Measurements from ENCODE around the gene PTGES. TPM values are rescaled to one million over a fixed set of nuclear protein-coding genes. Genes with fewer than 3 reads are reported as not detected.

Gene PTGES
- total and polyA plus RNA-seq, 2 experiments from 2014 or later, result 2.8 to 3.6 TPM

GRCh38 chr9:129759804-129760502 is 7.1 kb upstream of the PTGES start:
- no peaks in the 10 kb centered on the region for H3K79me2 ChIP-seq (replicated peaks; ENCODE audit: insufficient read depth)
- no peak overlapping the region for H3K27ac ChIP-seq (ENCODE audit: low read depth)
- H3K4me3 ChIP-seq, result no peak overlapping the region
- Mint-ChIP-seq H3K27me3 (ENCODE audit: insufficient read depth, low read depth, poor library complexity) (peaks cover 5% of the 10 kb centered on the region), H3K4me1 (peaks cover 6% of the 10 kb centered on the region; the same call in 2 of the 3 replicates), H3K9me3 (no peaks in the 10 kb centered on the region), H3K27ac (no peak overlapping the region), H3K4me3 (no peak overlapping the region), H3K36me3 (ENCODE audit: low read depth) (no peaks in the 10 kb centered on the region)
- H3K27me3 ChIP-seq (ENCODE audit: insufficient read depth), result no peaks in the 10 kb centered on the region
- no peaks in the 10 kb centered on the region for H3F3A ChIP-seq (replicated peaks; ENCODE audit: low read depth)
- no peaks in the 10 kb centered on the region for H3K4me1 ChIP-seq (ENCODE audit: insufficient read depth)
- H2AFZ ChIP-seq, result no peak overlapping the region
- no peaks in the 10 kb centered on the region for H3K9me2 ChIP-seq (ENCODE audit: insufficient read depth)
- no peak overlapping the region for H3K4me2 ChIP-seq
- TF ChIP-seq STAT1 (IDR thresholded peaks at IDR 0.05; ENCODE audit: unreplicated experiment) (no peak), NANOG (IDR thresholded peaks at IDR 0.05; ENCODE audit: borderline replicate concordance) (no peak), ZNF331 (CRISPR knock-in tag; IDR thresholded peaks at IDR 0.05; ENCODE audit: low read depth) (no peak), ETS1 (IDR thresholded peaks at IDR 0.05) (no peak), ZNF114 (CRISPR knock-in tag; IDR thresholded peaks at IDR 0.05) (no peak), EZH2 (IDR thresholded peaks at IDR 0.05; ENCODE audit: low read depth, unreplicated experiment) (no peak), EZH2phosphoT487 (IDR thresholded peaks at IDR 0.05; ENCODE audit: unreplicated experiment) (no peak), REST (IDR thresholded peaks at IDR 0.05; ENCODE audit: unreplicated experiment) (no peak), JUNB (IDR thresholded peaks at IDR 0.05; ENCODE audit: unreplicated experiment) (no peak), CREB1 (CRISPR knock-in tag; IDR thresholded peaks at IDR 0.05; ENCODE audit: low read depth) (no peak), POLR2AphosphoS5 (IDR thresholded peaks at IDR 0.05; ENCODE audit: low read depth) (no peak)
- TF ChIP-seq, protein P1, sequence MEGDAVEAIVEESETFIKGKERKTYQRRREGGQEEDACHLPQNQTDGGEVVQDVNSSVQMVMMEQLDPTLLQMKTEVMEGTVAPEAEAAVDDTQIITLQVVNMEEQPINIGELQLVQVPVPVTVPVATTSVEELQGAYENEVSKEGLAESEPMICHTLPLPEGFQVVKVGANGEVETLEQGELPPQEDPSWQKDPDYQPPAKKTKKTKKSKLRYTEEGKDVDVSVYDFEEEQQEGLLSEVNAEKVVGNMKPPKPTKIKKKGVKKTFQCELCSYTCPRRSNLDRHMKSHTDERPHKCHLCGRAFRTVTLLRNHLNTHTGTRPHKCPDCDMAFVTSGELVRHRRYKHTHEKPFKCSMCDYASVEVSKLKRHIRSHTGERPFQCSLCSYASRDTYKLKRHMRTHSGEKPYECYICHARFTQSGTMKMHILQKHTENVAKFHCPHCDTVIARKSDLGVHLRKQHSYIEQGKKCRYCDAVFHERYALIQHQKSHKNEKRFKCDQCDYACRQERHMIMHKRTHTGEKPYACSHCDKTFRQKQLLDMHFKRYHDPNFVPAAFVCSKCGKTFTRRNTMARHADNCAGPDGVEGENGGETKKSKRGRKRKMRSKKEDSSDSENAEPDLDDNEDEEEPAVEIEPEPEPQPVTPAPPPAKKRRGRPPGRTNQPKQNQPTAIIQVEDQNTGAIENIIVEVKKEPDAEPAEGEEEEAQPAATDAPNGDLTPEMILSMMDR (conservative IDR thresholded peaks at IDR 0.05; ENCODE audit: low read depth in 2 of 2), result no peak
- TF ChIP-seq, protein P2, sequence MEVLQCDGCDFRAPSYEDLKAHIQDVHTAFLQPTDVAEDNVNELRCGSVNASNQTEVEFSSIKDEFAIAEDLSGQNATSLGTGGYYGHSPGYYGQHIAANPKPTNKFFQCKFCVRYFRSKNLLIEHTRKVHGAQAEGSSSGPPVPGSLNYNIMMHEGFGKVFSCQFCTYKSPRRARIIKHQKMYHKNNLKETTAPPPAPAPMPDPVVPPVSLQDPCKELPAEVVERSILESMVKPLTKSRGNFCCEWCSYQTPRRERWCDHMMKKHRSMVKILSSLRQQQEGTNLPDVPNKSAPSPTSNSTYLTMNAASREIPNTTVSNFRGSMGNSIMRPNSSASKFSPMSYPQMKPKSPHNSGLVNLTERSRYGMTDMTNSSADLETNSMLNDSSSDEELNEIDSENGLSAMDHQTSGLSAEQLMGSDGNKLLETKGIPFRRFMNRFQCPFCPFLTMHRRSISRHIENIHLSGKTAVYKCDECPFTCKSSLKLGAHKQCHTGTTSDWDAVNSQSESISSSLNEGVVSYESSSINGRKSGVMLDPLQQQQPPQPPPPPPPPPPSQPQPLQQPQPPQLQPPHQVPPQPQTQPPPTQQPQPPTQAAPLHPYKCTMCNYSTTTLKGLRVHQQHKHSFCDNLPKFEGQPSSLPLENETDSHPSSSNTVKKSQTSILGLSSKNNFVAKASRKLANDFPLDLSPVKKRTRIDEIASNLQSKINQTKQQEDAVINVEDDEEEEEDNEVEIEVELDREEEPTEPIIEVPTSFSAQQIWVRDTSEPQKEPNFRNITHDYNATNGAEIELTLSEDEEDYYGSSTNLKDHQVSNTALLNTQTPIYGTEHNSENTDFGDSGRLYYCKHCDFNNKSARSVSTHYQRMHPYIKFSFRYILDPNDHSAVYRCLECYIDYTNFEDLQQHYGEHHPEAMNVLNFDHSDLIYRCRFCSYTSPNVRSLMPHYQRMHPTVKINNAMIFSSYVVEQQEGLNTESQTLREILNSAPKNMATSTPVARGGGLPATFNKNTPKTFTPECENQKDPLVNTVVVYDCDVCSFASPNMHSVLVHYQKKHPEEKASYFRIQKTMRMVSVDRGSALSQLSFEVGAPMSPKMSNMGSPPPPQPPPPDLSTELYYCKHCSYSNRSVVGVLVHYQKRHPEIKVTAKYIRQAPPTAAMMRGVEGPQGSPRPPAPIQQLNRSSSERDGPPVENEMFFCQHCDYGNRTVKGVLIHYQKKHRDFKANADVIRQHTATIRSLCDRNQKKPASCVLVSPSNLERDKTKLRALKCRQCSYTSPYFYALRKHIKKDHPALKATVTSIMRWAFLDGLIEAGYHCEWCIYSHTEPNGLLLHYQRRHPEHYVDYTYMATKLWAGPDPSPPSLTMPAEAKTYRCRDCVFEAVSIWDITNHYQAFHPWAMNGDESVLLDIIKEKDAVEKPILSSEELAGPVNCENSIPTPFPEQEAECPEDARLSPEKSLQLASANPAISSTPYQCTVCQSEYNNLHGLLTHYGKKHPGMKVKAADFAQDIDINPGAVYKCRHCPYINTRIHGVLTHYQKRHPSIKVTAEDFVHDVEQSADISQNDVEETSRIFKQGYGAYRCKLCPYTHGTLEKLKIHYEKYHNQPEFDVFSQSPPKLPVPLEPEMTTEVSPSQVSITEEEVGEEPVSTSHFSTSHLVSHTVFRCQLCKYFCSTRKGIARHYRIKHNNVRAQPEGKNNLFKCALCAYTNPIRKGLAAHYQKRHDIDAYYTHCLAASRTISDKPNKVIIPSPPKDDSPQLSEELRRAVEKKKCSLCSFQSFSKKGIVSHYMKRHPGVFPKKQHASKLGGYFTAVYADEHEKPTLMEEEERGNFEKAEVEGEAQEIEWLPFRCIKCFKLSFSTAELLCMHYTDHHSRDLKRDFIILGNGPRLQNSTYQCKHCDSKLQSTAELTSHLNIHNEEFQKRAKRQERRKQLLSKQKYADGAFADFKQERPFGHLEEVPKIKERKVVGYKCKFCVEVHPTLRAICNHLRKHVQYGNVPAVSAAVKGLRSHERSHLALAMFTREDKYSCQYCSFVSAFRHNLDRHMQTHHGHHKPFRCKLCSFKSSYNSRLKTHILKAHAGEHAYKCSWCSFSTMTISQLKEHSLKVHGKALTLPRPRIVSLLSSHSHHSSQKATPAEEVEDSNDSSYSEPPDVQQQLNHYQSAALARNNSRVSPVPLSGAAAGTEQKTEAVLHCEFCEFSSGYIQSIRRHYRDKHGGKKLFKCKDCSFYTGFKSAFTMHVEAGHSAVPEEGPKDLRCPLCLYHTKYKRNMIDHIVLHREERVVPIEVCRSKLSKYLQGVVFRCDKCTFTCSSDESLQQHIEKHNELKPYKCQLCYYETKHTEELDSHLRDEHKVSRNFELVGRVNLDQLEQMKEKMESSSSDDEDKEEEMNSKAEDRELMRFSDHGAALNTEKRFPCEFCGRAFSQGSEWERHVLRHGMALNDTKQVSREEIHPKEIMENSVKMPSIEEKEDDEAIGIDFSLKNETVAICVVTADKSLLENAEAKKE (CRISPR knock-in tag; IDR thresholded peaks at IDR 0.05), result no peak
- no peaks in the 10 kb centered on the region for H3K36me3 ChIP-seq (ENCODE audit: insufficient read depth)
- H4K20me1 ChIP-seq (replicated peaks; ENCODE audit: insufficient read depth), result no peaks in the 10 kb centered on the region
- ATAC-seq (no peak), DNase-seq (ENCODE audit: low spot score) (no peak)

Measured in GM23338 (cell line).